RKO (cell line): Measurements from ENCODE around the gene SASH1.

Experiments
- DNase-seq: peaks from one replicate; pipeline ENCODE4 v3.0.0-alpha.2; 2016; ENCODE audit warnings: low spot score

The SASH1 gene

GRCh38 chr6:148406579-148407371, 64.1 kb downstream of the SASH1 start:
- DNase-seq = no peak

- DNase-seq = peak; percentile 26
Measured at GRCh38 chr6:148407372-148407771, 64.7 kb downstream of the SASH1 start.

- DNase-seq = no peak
Measured at GRCh38 chr6:148413321-148414091, 70.9 kb downstream of the SASH1 start.

- DNase-seq = no peak
Measured at GRCh38 chr6:148414092-148414489, 71.5 kb downstream of the SASH1 start.

- peak; percentile 24 for DNase-seq
Measured at GRCh38 chr6:148414836-148415235, 72.2 kb downstream of the SASH1 start.

- no peak for DNase-seq
Measured at GRCh38 chr6:148415511-148416260, 73.0 kb downstream of the SASH1 start.

GRCh38 chr6:148416330-148416965, 73.8 kb downstream of the SASH1 start:
- DNase-seq = no peak

GRCh38 chr6:148417045-148417444, 74.4 kb downstream of the SASH1 start:
- no peak for DNase-seq

- no peak for DNase-seq
Measured at GRCh38 chr6:148419430-148419829, 76.8 kb downstream of the SASH1 start.

GRCh38 chr6:148422085-148422484, 79.4 kb downstream of the SASH1 start:
- no peak for DNase-seq

GRCh38 chr6:148423133-148423532, 80.5 kb downstream of the SASH1 start:
- no peak for DNase-seq

- no peak for DNase-seq
Measured at GRCh38 chr6:148423601-148424270, 81.1 kb downstream of the SASH1 start.

- DNase-seq = no peak
Measured at GRCh38 chr6:148425443-148425842, 82.8 kb downstream of the SASH1 start.

GRCh38 chr6:148426317-148426977, 83.8 kb downstream of the SASH1 start:
- DNase-seq = no peak

- no peak for DNase-seq
Measured at GRCh38 chr6:148427333-148427732, 84.7 kb downstream of the SASH1 start.

- no peak for DNase-seq
Measured at GRCh38 chr6:148429423-148429822, 86.8 kb downstream of the SASH1 start.

- DNase-seq = no peak
Measured at GRCh38 chr6:148430897-148431296, 88.3 kb downstream of the SASH1 start.

- no peak for DNase-seq
Measured at GRCh38 chr6:148431413-148431812, 88.8 kb downstream of the SASH1 start.

GRCh38 chr6:148431840-148432239, 89.2 kb downstream of the SASH1 start:
- no peak for DNase-seq

GRCh38 chr6:148432462-148433195, 90.0 kb downstream of the SASH1 start:
- DNase-seq = no peak
